Activated T-helper 1 cell treated with anti-CD3 and anti-CD28 coated beads, Interleukin-2, amount 50 U/mL, for 16 hours (primary cell): ENCODE measurements around the gene SMARCA2.

ENCODE experiments used
- DNase-seq, 2 donors: peaks; one replicate each; pipeline ENCODE4 v3.0.0-alpha.2; 2020; ENCODE audit warnings: low read depth in 1 of 2, low spot score in 1 of 2

Gene SMARCA2

DNA sequence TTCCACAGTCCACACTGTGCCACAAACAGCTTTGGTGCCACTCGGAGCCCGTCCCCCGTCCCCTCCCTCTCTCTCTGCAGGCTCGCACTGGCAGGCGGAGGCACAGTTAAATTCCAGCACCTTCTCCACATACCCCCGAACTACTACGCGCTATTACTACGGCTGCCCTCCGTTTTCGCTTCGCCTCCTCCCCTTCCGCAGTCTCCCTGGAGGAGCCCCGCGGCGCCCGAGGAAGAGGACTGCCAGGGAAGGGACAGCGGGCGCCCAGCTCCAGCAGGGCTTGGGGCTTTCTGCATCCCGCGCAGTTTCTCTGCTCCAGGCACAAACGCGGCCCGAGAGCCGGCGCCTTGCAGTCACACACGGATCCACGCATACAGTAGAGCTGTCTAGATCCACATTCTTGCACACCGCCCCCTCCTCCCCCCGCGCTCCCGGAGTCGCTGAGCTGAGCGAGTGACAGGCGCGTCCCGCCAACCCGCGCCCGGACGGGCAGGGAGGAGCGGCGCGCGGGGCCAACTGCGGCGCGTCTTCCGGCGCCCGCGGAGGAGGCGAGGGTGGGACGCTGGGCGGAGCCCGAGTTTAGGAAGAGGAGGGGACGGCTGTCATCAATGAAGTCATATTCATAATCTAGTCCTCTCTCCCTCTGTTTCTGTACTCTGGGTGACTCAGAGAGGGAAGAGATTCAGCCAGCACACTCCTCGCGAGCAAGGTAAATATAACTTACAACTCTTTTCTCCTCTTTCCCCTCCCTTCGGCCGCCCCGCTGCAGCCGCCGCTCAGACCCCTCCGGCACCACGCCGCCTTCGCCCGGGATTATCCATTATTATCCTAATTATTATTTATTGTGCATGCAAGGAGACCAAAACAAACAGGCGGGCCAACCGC, at the start of gene SMARCA2:
Gene SMARCA2, plus strand, starts transcription at position 652 of the 885 bp plus-strand sequence. CDS start 13,676 bp downstream, outside the sequence.
- peak; percentile 92 to 97 for DNase-seq

DNA sequence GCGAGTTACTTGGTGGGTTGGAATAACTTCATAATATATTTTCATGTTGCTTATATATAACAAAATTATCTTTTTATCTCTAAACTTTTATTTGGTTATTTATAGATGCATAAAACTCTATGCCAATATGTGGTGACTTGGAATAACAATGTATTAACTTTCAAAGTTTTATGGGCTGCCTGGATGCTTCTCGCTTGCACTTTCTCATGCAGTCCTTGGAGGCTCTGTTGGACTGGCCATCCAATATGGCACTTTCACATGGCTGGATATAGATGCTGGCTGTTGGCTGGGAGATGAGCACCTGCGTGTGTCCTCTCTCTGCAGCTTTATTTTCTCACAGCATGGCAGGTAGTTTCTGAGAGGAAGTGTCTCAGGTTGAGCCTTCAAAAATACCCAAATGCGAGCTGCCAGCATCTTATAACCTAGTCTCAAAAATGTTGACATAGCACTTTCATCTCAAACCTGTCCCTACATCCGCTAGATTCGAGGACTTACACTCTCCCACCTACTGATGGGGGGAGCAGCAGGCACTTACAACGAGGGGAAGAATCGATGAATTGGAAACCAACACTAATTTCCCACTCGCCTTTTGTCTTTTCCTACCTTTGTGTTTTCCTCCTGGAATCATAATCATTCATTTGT, 48.3 kb upstream of the SMARCA2 start:
- DNase-seq: no peak

DNA sequence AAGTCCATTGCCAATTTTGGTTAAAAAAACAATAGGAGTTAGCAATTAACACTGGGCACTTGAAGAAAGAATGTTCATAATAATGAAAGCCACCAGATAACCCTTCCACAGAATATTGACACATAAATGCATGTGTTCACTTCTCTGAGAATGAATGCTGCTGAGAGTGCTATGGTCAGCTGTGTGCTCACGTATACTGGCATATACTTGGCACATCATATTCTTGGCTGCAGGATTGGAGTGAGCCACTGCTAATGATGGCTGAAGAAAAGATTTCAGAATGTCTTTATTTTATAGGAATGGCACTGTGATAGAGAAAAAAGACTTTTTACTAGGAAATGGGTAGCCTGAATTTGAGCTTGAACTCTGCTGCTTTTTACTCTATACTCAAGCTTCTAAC, 46.0 kb upstream of the SMARCA2 start:
- DNase-seq: no peak

DNA sequence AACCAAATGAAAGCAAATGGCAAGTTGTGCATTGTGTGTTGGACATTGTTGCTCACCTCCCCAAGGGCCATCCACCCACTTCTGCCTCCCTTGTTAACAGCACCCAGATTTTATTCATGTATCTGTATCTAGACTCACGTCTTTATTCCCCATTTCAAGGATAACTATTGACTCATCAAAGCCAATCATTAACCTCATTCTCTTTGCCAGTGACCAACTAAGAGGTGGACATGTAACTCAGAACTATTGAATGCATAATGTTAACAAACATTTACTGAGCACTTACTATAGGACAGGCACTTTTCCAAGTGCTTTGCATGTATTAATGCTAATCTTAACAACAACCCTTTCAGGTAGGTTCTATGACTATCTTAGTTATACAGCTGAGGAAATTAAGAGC, 45.2 kb upstream of the SMARCA2 start:
- DNase-seq: no peak

DNA sequence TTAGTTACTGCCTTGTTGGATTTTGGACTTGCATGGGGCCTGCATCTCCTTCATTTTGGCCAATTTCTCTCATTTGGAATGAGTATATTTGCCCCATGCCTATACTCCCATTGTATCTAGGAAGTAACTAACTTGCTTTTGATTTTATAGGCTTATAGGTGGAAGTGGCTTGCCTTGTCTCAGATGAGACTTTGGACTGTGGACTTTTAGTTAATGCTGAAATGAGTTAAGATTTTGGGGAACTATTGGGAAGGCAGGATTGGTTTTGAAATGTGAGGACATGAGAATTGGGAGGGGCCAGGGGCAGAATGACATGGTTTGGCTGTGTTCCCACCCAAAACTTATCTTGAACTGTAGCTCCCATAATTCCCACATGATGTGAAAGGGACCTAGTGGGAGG, 42.5 kb upstream of the SMARCA2 start:
- no peak for DNase-seq

DNA sequence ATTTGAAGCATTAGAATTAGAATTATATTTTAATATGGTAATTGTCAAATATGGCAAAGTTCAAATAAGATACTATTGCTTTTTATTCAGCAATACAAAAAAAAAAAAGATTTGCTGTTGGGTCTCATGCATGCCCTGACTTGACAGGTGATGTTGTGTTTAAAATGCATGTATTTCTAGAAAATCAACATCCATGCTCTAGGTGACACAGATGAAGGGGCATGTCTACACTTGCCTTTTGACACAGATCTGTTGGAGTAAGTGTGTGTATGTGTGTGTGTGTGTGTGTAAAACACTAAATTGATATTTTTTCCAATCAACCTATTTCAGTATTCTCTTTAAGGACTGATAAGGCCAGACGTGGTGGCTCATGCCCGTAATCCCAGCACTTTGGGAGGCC, 38.1 kb upstream of the SMARCA2 start:
- no peak for DNase-seq

DNA sequence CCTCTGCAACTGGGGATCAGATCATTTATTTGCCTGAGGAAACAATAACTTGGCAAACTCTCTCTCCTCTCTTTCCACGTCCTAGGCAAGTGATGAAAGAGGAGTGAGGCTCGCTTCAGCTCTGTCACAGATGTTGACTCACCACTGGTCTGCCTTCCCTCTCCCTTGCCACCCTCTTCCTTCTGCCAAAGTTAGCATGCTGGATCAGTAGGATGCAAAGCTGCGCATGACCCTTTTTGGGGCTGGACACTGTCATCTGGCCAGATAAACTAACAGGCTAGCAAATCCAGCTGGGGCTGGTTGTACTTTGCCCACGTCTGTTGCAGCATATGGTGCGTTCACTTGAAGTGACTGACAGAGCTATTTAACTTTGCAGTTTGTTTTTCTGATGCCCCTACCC, 36.2 kb upstream of the SMARCA2 start:
- no peak for DNase-seq

DNA sequence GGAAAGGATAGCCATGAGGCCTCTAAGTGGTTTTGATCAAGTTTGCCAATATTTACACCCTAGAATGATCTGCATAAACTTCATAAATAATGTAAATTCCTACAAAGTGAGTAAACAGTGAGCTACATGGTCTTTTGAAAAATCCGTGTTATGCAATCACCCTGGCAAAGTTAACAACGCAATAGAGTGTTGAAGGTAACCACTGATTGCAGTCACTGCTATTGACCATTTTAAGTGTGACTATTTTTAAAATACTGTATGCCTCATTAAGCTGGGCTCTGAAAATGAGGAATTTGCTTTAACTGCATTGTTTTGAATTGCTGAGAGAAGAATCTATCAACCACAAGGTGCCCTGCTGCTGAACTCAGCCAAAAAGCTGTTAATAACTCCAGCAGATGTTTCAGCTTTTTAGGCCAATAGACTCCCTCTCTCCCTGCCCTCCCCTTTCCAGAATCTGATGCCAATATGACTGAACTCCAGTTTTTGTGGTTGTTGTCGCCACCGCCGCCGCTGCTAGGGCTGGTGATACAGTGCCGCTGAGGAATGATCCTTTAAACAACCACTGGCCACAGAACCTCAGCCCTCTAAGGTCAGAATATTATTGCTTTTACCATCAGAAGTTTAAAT, 35.3 kb upstream of the SMARCA2 start:
- DNase-seq: no peak

DNA sequence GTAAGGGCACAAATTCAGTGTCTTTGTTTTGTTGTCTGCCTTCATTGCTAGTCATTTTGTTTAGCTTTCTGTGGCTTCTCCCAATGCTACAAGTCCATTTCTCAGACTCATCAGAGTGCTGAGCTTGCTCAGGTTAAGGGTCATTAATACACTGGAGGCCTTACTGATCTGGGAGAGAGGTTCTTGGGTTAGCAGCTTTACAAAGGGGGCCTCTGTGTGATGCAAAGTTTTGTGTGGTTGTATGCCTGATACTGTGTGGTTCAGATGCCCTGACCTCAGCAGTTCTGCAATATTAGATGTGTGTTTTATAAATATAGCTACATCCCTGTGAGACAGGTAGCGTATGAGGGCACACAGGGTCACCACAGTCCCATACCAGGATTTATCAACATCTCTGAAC, 34.8 kb upstream of the SMARCA2 start:
- DNase-seq: no peak

DNA sequence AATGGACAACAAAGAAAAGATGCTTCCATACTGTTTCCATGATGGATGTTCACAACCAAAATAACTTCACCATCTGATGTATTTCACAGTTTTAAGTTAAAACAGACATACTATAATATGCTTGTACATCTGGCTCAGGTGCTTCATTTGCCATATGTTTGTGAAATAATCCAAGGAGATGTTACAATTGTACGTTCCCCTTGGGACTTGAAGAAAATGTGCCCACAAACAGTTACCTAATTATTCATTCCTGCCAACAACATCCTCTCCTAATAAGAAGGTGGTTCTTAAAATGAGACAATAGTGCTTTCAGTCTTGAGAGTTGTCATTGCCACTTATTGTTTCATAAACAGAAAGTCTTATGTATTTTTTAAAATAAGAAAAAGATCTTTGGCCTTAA, 33.1 kb upstream of the SMARCA2 start:
- DNase-seq: no peak

DNA sequence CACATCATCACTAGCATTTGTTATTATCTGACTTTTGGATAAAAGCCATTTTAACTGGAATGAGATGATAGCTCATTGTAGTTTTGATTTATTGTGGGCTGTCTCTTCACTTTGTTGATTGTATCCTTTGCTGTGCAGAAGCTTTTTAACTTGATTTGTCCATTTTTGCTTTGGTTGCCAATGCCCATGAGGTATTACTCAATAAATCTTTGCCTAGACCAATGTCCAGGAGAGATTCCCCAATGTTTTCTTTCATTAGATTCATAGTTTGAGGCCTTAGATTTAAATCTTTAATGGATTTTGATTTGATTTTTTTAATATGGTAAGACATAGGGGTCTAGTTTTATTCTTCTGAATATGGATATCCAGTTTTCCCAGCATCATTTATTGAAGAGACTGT, 28.8 kb upstream of the SMARCA2 start:
- DNase-seq: no peak

DNA sequence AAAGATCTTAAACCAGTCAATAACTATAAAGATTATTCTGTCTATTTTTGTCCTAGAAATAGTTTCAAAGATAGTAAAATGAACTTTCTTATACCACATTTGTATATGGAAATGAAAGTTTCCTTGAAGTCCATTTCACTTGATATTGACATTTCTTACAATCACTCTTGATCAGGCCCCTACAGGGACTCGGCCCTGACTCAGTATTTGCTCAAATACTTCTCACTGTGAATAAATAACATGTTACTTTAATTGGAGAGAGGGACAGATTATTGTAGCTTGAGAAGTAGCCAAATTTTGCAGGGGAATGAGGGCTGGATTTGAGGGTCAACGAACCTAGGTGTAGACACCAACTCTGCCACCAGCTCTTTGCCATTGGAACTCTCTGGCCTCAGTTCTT, 25.6 kb upstream of the SMARCA2 start:
- no peak for DNase-seq

DNA sequence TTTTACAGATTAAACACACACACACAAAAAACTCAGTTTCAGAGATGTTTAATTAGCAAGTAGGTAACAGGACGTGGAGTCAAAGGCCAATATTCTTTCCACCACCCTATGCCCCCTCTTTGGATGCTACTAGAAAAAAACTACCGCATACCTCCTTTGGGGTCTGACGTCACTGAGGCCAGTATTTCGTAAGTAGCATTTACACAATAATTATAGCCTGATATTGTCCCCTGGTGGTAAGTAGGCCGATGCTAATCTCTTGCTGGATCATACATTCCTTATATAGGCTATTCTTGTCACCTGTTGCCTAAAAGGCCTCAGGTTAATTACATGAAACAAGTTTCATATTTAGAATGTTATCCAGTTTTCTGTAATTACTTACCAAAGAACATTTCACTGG, 21.0 kb upstream of the SMARCA2 start:
- DNase-seq: no peak

DNA sequence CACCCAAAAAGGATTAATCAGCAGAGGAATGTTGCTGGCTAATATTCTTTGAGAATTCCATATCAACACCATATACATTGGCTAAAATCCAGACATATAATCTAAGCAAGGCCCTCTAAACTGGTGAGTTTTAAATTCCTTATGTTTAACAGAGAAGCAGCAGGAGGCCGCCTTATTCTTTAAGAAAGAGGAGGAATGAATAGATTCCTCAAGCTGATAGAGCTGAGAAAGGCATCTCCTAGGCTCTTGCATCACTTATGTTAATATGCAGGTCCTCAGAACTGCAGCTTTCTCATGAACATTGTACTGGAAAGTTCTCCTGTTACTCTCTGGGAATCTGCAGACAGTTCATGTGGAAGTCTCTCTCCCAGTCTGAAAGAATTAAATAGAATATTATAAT, 20.1 kb upstream of the SMARCA2 start:
- DNase-seq: no peak

DNA sequence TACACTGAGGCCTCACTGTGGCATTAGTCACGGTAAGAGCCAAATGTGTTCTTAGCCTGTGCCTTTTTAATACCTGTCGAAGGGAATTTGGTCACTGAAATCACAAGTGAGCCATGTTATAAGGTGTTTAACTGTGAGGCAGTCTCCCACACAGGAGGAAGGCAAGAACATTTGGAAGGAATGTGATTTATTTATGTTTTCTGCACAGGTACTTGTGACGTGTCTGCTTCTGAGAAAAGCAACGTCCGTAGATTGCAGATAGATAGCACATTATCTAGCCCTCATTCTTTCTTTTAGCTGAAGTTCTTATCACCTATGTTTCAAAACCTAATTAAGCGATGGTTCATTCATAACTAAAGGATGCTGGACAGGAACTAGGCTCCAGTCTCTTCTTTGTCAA, 19.0 kb upstream of the SMARCA2 start:
- no peak for DNase-seq

DNA sequence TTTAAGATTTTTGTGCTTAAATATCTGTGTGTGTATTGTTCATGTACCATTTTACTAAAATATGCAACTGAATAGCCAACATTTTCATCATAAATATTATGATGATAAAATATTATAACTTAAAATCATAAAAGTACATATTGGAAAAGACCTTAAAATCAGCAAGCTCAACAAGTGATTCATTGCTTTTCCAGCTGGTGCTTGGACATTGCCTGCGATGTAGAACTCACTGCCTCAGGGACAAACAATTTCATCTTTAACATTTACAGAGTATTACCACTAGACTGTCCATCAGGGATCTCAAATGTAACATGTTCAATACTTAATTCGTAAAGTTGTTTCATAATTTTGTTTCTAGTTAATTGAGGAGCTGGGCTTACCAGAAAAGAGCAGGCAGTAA, 17.5 kb upstream of the SMARCA2 start:
- no peak for DNase-seq

DNA sequence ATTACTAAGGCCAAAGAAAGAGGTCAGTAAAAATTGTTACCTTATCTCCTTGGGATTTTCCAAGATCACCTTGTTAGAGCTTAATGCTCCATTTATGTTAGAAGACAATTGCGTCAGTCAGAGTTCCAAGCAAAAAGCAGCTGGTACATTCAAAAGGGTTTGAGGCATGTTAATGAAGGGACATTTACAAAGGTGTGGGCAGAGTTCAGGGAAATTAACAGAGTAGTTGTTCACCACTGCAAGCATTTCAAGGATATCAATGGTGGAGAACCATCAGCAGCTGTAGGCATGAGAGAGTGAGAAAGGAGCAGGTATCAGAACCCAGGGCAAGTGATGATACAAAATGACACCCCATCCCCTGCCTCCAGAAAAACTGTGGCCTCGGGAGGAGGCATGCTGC, 17.0 kb upstream of the SMARCA2 start:
- no peak for DNase-seq

DNA sequence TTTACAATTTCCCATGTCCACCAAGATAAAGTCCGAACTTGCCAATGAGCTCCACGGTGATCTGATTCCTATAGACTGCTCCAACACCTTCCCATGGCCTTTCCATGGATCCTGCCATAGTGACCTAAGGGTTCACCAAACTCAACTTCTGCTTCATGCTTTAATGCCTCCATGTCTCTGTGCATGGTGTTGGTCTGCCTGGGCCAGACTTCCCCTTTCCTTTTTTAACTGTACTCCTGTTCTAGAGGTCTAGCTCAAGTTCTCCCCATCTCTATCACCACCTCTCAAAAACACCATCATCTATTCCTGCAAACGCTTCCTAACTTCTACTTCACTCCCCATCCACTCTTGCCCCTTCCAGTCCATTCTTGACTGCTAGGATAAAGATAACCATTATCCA, 14.8 kb upstream of the SMARCA2 start:
- no peak for DNase-seq

DNA sequence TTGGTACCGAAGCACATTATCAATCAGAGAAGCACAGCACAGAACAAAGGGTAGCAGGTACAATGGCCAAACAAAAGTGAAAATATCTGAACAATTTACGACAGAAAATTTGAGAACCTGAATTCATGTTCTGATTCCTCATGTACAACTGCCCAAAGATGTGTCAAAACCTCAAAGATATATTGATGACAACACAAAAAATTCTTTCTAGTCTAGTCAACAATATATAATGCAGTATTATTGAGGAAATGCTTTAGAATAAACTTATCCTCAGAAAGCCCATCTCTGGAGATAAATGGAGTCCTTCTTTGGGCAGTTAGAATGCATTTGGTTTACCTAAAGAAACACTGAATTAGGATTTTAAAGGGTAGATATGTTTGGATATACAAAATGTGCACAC, 6.8 kb upstream of the SMARCA2 start:
- no peak for DNase-seq

DNA sequence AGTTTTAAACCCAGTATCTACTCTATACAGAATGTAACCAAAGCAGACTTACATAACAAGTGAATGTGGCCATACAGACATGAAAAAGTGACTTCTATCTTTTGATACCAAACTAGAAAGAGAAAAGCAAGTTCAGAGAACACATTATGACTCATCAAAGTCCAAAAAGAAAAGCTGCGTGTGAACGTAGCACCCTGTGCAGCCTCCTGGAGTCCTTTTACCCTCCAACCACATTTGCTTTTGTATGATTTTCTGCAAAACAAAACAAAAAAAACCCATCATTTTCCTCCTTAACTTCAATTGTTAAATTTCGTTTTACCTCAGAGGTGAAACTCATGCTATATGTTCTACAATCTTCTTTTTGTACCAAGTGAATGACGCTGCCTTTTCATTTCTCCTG, 2.8 kb upstream of the SMARCA2 start:
- no peak for DNase-seq

DNA sequence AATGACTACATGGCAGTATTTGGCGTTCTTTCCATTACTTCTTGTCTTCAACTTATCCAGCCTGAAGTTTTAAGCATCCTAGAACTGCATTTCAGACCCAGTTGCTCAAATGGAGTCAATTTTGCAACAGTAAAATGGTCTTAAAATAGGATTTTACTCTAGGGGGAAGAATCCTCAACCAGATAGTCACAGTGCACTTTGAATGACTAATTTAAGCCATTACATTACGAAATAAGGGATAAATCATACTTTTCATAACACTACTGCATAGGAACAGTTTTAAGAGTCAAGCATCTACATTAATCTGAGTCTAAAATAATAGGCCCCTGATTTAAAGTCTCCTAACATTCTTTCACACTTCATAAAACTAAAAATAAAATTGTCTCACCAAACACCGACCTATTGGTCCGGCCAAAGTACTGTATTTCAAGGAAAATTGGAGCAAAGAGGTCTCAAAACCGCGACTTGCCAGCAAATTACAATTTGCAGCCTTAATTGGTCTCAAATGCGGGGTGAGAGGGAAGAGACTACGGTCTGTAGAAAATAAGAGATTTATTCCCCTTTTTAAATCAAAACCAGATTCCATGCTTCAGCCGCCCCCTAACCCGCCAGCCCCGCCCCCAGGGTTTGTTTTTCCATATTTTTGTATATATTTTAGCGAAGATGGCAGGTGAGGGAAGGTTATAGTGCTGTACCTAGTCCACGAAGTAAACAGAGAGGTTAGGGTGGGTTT, 1.2 kb upstream of the SMARCA2 start:
- DNase-seq: no peak
